Activated CD4-positive, alpha-beta T cell treated with anti-CD3 and anti-CD28 coated beads, Interleukin-2, amount 10 ng/mL, durations not matched to agents 7 days and 5 days (primary cell): ENCODE results near the gene TTC22. TPM values are rescaled to one million over a fixed set of nuclear protein-coding genes. Genes with fewer than 3 reads are reported as not detected.

Source experiments
- CTCF ChIA-PET: fragments of 350-600 bp; sonication (Branson Sonifier 250); formaldehyde crosslinking; loops from one replicate; lab custom pipeline; 2021; ENCODE audit warnings: antibody characterized with exemption; lab: Charles Lee
- POLR2A ChIA-PET: fragments of 350-600 bp; sonication (Branson Sonifier 250); formaldehyde crosslinking; loops from one replicate; lab custom pipeline; 2021; ENCODE audit warnings: antibody characterized with exemption; lab: Charles Lee
- DNase-seq: peaks from one replicate; pipeline ENCODE4 v3.0.0-alpha.2; 2020
- H3K27ac Mint-ChIP-seq: one replicate; pipeline ENCODE4 v1.8.0; 2021; ENCODE audit warnings: mild to moderate bottlenecking, moderate library complexity, mixed read lengths
- H3K27me3 Mint-ChIP-seq: one replicate; pipeline ENCODE4 v1.8.0; 2021; ENCODE audit warnings: mixed read lengths
- H3K36me3 Mint-ChIP-seq: one replicate; pipeline ENCODE4 v1.8.0; 2021; ENCODE audit warnings: low read depth, mixed read lengths
- H3K4me1 Mint-ChIP-seq: one replicate; pipeline ENCODE4 v1.8.0; 2021; ENCODE audit warnings: mixed read lengths
- H3K4me3 Mint-ChIP-seq: one replicate; pipeline ENCODE4 v1.8.0; 2021; ENCODE audit warnings: mild to moderate bottlenecking, moderate library complexity, mixed read lengths
- H3K9me3 Mint-ChIP-seq: one replicate; pipeline ENCODE4 v1.8.0; 2021; ENCODE audit warnings: mixed read lengths
- total RNA-seq, 2 experiments: library from RNA; stranded (reverse); gene quantifications; one replicate each; pipeline ENCODE4 v1.2.3, GENCODE V29; 2021

TTC22 gene
- total RNA-seq, 2 experiments from 2014 or later = 9.9 to 10.6 TPM

DNA sequence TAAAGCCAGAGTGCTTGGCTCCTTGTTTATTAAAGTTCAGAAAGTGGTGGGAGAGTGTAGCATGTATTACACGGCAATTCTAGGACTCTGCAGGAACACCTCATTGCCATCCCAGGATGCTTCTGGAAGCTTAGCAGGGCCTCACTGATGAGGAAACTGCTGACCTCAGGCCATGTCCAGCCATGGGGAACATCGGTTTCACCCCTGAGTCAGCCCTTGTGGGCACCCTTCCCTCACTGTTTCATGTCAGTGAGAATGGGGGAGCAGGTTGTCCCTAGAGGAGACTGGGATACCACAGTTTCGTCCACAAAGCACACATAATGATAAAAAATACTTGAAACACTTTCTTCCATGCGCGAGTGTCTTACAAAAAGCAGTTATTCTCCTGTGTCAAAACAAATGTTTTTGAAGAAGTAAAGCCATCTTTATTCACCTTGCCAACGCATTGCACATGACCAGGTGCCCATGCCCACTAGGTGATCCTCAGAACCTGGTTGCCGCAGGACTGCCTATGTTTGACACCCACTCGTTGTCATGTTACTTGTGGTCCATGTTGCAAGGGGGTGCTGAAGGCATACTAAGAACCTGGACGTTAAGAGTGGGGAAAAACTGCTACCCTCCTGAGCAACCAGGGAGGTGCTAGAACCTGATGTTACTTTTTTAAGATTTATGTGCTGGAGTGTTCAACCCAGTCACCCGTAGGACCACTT is 41.2 kb upstream of the TTC22 start:
- Mint-ChIP-seq H3K36me3 (no peaks in the 10 kb centered on the region), H3K27ac (no peak overlapping the region), H3K9me3 (no peaks in the 10 kb centered on the region), H3K4me1 (no peaks in the 10 kb centered on the region), H3K4me3 (no peak overlapping the region), H3K27me3 (no peaks in the 10 kb centered on the region)
- DNase-seq = no peak
- ChIA-PET CTCF (no interaction called here), POLR2A (no interaction called here)

DNA sequence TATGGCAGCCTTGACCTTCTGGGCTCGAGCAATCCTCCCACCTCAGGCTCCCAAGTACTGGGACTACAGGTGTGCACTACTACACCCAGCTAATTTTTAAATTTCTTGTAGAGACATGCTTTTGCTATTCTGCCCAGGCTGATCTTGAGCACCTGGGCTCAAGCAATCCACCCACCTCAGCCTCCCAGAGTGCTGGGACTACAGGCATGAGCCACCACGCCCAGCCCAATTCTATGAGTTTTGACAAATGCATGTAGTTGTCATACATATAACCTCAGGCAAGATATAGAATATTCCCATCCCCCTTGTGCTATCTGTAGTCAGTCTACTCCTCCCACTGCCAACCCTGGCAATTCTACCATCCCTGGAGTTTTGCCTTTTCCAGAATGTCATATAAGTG is 38.7 kb upstream of the TTC22 start:
- DNase-seq = no peak
- Mint-ChIP-seq H3K27ac (no peak overlapping the region), H3K4me1 (no peaks in the 10 kb centered on the region), H3K9me3 (no peaks in the 10 kb centered on the region), H3K4me3 (no peak overlapping the region), H3K27me3 (peaks cover under 1% of the 10 kb centered on the region), H3K36me3 (no peaks in the 10 kb centered on the region)
- CTCF ChIA-PET = no interaction called here
- POLR2A ChIA-PET = no interaction called here

DNA sequence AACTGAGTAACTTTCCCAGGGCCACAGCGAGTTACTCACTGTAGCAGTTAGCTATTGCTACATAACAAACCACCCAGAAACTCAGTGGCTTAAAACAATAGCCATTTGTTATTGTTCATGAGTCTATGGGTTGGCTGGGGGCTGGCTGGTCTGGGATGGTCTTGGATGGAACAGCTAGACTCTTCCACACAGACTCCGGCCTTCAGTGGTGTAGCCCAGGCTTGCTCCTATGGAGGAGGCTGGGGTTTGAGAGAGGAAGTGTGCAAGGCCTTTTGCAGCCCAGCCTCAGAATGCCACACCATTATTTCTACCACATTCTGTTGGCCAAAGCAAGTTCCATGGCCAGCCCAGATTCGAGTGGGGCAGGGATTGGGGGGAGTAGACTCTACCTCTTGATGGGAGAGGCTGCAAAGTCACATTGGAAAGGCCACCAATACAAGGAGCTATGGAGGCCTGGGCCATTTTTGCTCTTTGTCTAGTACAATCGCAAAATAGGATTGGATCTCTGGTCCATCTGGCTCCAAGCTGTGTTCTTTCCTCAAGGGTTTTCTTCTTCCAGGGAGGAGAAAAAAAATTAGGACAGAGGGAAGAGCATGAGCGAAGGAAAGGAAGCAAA is 37.5 kb upstream of the TTC22 start:
- Mint-ChIP-seq H3K9me3 (no peaks in the 10 kb centered on the region), H3K27ac (no peak overlapping the region), H3K36me3 (no peaks in the 10 kb centered on the region), H3K4me1 (no peaks in the 10 kb centered on the region), H3K4me3 (no peak overlapping the region), H3K27me3 (peaks cover 2% of the 10 kb centered on the region)
- ChIA-PET CTCF (no interaction called here), POLR2A (interaction anchor here (0.6 kb wide), 1 partner anchor 1732 kb away, joined by 3 read pairs; no protein-coding TSS in a partner anchor)
- no peak for DNase-seq

DNA sequence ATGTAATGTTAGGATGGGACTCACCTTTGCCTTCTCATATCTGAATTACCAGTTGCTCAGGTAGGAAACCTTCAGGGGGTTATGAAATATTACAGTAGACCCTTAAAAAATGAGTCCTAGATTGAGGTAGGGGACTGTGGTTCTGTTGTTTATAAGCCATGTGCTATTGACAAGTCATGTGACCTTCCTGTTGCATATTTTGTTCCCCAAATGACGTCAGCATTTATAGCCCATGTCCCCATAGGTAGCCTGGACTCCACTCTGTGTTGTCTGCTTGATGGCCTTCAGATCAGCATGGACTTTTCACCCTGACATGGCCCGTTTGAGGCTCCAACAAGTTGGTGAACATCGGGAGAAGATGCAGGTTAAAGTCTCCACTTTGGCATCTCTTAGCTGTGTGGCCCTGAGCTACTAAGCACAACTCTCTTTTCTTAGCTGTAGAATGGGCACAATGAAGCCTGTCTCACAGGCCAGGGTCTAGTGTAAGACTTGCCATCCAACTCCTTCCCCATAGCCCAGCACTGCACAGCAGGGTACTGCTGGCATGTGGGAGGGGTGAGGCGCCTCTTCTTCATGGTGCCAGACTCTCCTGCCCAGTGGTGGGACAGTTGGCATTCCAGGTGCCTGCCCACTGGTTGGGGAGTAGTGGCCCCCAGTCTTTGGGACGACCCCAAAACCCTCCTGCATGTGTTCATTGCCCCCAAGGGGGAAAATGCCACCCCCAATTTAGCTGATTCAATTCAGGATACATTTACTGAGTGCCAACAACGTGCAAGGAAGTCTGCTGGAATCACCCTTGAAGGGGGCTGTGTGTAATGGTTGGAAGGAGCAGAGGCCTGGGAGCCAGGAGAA is 36.1 kb upstream of the TTC22 start:
- no peaks in the 10 kb centered on the region for H3K36me3 Mint-ChIP-seq
- H3K4me3 Mint-ChIP-seq = no peak overlapping the region
- H3K27me3 Mint-ChIP-seq = peaks cover 2% of the 10 kb centered on the region
- ChIA-PET POLR2A (no interaction called here), CTCF (no interaction called here)
- DNase-seq = no peak
- no peaks in the 10 kb centered on the region for H3K4me1 Mint-ChIP-seq
- H3K27ac Mint-ChIP-seq = no peak overlapping the region
- no peaks in the 10 kb centered on the region for H3K9me3 Mint-ChIP-seq

DNA sequence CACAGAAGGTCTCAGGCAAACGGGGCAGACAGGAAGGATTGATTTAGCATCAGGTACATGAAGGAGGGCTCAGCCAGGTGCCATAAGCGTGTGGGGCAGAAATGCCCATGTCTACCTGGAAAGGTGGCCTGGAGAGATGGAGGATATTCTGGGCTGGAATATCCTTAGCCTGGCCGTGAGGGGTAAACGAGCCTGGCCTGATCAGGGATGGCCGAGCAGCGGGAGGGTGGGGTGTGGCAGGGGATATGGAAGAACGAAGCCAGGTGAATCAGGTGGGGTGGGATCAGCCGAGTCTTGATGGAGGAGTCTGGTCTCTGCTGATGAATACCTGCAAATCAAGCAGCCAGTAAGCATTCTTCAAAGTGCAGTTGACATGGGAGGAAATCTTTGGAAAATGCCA is 35.5 kb upstream of the TTC22 start:
- peaks cover 2% of the 10 kb centered on the region for H3K27me3 Mint-ChIP-seq
- ChIA-PET POLR2A (no interaction called here), CTCF (no interaction called here)
- no peak for DNase-seq
- H3K9me3 Mint-ChIP-seq = no peaks in the 10 kb centered on the region
- no peak overlapping the region for H3K4me3 Mint-ChIP-seq
- no peak overlapping the region for H3K27ac Mint-ChIP-seq
- no peaks in the 10 kb centered on the region for H3K4me1 Mint-ChIP-seq
- no peaks in the 10 kb centered on the region for H3K36me3 Mint-ChIP-seq

DNA sequence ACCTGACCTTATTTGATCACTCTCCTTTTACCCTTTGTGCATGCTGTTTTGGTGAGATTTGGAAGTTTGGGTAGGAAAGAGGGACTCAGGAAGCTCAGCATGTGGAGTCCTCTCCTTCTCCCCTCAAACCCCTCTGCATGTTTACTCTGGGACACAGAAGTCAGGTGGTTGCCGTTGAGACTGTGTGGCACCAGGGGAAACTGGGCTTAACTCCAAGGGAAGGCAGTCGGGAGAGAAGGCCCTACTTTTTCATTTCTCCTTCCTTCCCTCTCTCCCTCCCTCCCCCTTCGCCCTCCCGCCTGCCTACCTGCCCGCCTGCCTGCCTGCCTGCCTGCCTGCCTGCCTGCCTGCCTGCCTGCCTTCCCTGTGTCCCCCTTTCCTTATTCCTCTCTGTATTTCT is 34.8 kb upstream of the TTC22 start:
- Mint-ChIP-seq H3K36me3 (no peaks in the 10 kb centered on the region), H3K27ac (no peak overlapping the region), H3K4me3 (no peak overlapping the region), H3K4me1 (no peaks in the 10 kb centered on the region), H3K27me3 (peaks cover 4% of the 10 kb centered on the region), H3K9me3 (peaks cover 2% of the 10 kb centered on the region)
- no peak for DNase-seq
- ChIA-PET POLR2A (no interaction called here), CTCF (no interaction called here)

DNA sequence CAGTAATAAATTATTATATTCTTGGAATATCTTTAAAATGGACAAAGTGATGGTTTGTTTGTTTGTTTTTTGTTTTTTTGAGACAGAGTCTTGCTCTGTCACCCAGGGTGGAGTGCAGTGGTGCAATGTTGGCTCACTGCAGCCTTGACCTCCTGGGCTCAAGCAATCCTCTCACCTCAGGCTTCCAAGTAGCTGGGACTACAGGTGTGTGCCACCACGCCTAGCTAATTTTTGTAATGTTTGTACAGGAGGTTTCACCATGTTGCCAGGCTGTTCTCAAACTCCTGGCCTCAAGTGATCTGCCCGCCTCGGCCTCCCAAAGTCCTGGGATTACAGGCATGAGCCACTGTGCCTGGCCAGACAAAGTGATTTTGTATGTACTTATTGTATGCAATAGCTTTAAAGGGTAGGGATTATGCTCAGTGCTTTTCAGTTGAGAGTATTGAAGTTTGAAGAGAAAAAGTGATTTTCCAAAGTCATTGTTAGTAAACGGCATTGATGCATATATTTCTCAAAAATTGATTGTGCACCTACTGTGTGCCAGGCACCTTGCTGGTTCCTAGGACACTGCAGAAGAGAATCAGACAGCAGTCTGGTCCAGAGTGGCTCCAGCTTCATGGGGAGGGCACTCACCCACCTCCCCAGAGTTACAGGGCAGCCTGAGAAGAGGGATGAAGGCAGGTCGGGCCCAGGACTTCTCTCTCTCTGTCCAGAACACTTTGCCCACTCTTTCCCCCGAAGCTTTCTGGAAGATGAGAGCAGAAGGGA is 34.2 kb upstream of the TTC22 start:
- H3K27me3 Mint-ChIP-seq = peaks cover 10% of the 10 kb centered on the region
- no peak overlapping the region for H3K27ac Mint-ChIP-seq
- POLR2A ChIA-PET = no interaction called here
- no peak overlapping the region for H3K4me3 Mint-ChIP-seq
- CTCF ChIA-PET = no interaction called here
- no peak for DNase-seq
- H3K4me1 Mint-ChIP-seq = no peaks in the 10 kb centered on the region
- H3K9me3 Mint-ChIP-seq = peaks cover 7% of the 10 kb centered on the region
- H3K36me3 Mint-ChIP-seq = no peaks in the 10 kb centered on the region

DNA sequence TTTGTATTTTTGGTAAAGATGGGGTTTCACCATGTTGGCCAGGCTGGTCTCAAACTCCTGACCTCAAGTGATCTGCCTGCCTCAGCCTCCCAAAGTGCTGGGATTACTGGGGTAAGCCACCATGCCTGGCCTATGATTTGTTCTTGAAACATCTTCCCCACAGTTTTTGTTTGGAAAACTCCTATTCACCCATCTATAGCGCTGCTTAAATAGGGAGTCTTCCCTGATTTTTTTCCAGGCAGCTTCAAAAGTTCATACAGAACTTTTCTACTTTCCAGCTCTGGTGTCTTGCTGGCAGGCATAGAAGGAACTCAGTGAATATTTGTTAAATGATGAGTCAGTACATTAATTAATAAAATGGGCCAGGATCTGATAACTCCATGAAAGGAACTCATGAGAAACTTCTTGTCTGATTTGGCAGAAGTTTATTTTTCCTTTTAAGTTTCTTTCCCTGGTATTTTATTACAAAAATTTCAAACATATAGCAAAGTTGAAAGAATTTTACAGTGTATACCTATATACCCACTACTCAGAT is 33.0 kb upstream of the TTC22 start:
- no peak for DNase-seq
- Mint-ChIP-seq H3K36me3 (no peaks in the 10 kb centered on the region), H3K27ac (no peak overlapping the region), H3K9me3 (peaks cover 7% of the 10 kb centered on the region), H3K27me3 (peaks cover 10% of the 10 kb centered on the region), H3K4me1 (no peaks in the 10 kb centered on the region), H3K4me3 (no peak overlapping the region)
- CTCF ChIA-PET = no interaction called here
- POLR2A ChIA-PET = no interaction called here

DNA sequence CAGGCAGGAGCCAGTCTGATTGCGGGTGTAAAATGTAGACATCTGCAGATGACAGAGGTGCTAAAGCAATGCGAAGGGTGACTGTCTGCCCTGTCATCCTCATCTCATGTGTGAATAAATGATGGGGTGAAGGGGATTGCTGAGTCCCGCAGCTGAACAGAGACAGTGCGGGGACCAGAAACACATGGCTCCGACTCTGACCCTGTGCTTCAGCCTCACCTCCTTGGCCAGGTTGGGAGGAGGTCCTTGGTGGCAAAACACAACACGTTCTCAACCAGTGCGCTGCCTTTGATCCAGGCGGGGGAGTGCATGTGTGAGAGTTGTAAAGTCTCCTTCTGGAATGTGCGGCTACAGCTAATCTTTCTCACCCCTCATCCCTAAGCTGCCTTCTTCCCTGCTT is 32.0 kb upstream of the TTC22 start:
- CTCF ChIA-PET = interaction anchor here (0.6 kb wide), 1 partner anchor 32 kb away, joined by 3 read pairs; no protein-coding TSS in a partner anchor
- H3K27ac Mint-ChIP-seq = no peak overlapping the region
- POLR2A ChIA-PET = no interaction called here
- H3K4me3 Mint-ChIP-seq = no peak overlapping the region
- H3K4me1 Mint-ChIP-seq = no peaks in the 10 kb centered on the region
- H3K36me3 Mint-ChIP-seq = no peaks in the 10 kb centered on the region
- DNase-seq = no peak
- H3K9me3 Mint-ChIP-seq = peaks cover 7% of the 10 kb centered on the region
- H3K27me3 Mint-ChIP-seq = peaks cover 10% of the 10 kb centered on the region

DNA sequence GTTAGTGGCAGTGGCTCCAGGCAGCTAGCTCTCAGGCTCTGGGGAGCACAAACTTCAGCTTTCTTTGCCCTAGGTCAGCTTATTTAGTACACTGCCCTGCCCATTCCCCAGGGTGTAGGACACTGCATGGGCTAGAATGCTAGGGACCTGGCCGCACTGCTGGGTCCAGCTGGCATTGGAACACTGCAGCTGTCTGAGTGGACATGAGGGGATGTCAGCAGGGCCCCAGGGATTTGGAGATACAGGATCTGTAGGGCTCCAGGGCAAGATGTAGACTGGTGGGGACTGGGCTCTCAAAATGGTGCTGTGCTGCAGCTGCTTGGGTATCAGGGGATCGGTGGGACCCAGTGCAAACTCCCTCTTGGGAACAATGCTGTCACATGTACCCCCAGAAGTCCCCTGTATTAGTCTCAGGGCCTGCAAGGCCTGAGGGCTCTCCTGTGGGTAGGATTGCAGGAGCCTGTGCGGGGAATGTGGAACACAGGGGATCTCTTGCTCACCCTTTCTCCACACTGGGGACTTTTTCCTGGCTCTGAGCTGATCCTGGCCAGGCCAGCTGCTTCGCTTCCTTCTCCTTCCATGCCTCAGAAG is 25.2 kb upstream of the TTC22 start:
- peaks cover 27% of the 10 kb centered on the region for H3K9me3 Mint-ChIP-seq
- CTCF ChIA-PET = no interaction called here

DNA sequence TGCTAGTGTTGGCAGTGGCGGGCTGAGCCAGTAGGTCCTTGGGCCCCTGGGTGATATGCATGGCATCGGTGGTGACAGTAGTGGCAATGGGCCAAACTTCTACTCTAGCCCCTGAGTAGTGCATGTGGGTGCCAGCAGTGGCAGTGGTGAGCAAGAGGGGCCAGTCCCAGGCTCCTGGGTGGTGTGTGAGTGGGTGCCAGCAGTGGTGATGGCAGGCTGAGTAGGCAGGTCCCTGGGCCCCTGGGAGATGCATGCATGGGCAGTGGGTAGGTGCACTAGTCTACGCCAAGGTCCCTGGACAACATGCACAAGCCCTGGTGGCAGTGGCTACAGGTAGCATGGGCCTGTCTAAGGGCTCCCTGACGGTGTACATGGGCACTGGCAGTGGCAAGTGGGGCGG is 24.6 kb upstream of the TTC22 start:
- Mint-ChIP-seq H3K4me1 (no peaks in the 10 kb centered on the region), H3K27me3 (peaks cover 9% of the 10 kb centered on the region), H3K9me3 (peaks cover 23% of the 10 kb centered on the region), H3K4me3 (no peak overlapping the region), H3K27ac (no peak overlapping the region), H3K36me3 (no peaks in the 10 kb centered on the region)
- peak; percentile 2 for DNase-seq
- ChIA-PET CTCF (no interaction called here), POLR2A (no interaction called here)

More for the DNA sequence above, 25.2 kb upstream of the TTC22 start:
- Mint-ChIP-seq H3K27ac (no peak overlapping the region), H3K36me3 (no peaks in the 10 kb centered on the region), H3K27me3 (peaks cover 13% of the 10 kb centered on the region), H3K4me3 (no peak overlapping the region), H3K4me1 (no peaks in the 10 kb centered on the region)
- DNase-seq = peak; percentile 2
- POLR2A ChIA-PET = no interaction called here

DNA sequence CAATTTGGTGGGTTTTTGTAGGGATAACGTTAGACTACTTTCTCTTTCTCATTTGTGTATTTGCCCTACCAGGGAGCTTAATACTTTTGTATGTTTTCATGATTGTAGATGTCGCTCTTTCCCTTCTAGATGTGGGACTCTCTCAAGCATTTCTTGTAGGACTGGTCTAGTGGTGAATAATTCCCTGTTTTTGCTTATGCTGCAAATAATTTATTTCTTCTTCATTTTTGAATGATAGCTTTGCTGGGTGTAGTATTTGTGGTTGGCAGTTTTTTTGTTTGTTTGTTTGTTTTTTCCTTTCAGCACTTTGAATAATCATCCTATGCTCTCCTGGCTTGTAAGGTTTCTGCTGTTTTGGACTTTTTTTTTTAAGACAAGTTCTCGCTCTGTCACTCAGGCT is 22.5 kb upstream of the TTC22 start:
- CTCF ChIA-PET = interaction anchor here (0.7 to 1.3 kb wide), 2 partner anchors 11 to 542 kb away, joined by 3 to 4 read pairs; no protein-coding TSS in a partner anchor

More for the DNA sequence above, 22.5 kb upstream of the TTC22 start:
- no peak overlapping the region for H3K4me3 Mint-ChIP-seq
- H3K4me1 Mint-ChIP-seq = no peaks in the 10 kb centered on the region
- no peak overlapping the region for H3K27ac Mint-ChIP-seq
- peaks cover 20% of the 10 kb centered on the region for H3K9me3 Mint-ChIP-seq
- DNase-seq = no peak
- POLR2A ChIA-PET = interaction anchor here (0.6 kb wide), 1 partner anchor 16 kb away, joined by 3 read pairs; no protein-coding TSS in a partner anchor
- H3K36me3 Mint-ChIP-seq = no peaks in the 10 kb centered on the region
- peaks cover 5% of the 10 kb centered on the region for H3K27me3 Mint-ChIP-seq
